H1 (cell line): ENCODE data around the gene RBM20. TPM values are rescaled to one million over a fixed set of nuclear protein-coding genes. Genes with fewer than 3 reads are reported as not detected.

Source experiments
- CTCF ChIA-PET: fragments of 300-600 bp; sonication (Branson Sonifier 250); formaldehyde crosslinking; loops from one replicate; lab custom pipeline; 2021; ENCODE audit not compliant: partially characterized antibody; lab: Charles Lee
- POLR2A ChIA-PET: fragments of 300-600 bp; sonication (Branson Sonifier 250); formaldehyde crosslinking; loops from one replicate; lab custom pipeline; 2021; ENCODE audit warnings: inconsistent platforms; ENCODE audit not compliant: partially characterized antibody; lab: Charles Lee
- DNase-seq, 2 experiments: peaks; one replicate each; pipeline versions ENCODE4 v3.0.0 to v3.0.0-alpha.2; 2010 to 2022; ENCODE audit warnings: low spot score in 2 of 2, low read depth in 1 of 2, mixed read lengths in 1 of 2
- FAIRE-seq: peaks from 2 replicates; lab custom pipeline; 2011; peaks lifted over from hg19 to GRCh38; lab: Jason Lieb, UNC
- H2AFZ ChIP-seq: 2 replicates; pipeline ENCODE4 v1.8.1; 2012; ENCODE audit warnings: low read length, inconsistent platforms
- H2AK5ac ChIP-seq: 2 replicates; pipeline ENCODE4 v1.6.1; 2013; ENCODE audit warnings: low read depth, low read length
- H2BK120ac ChIP-seq: replicated peaks from 2 replicates; pipeline ENCODE3; 2013; ENCODE audit warnings: low read depth, low read length, inconsistent platforms
- H2BK12ac ChIP-seq: 2 replicates; pipeline ENCODE4 v1.6.1; 2013; ENCODE audit warnings: low read depth, low read length
- H2BK15ac ChIP-seq: 2 replicates; pipeline ENCODE4 v1.6.1; 2013; ENCODE audit warnings: low read length
- H2BK20ac ChIP-seq: 2 replicates; pipeline ENCODE4 v1.6.1; 2013; ENCODE audit warnings: low read length
- H2BK5ac ChIP-seq: 2 replicates; pipeline ENCODE4 v1.6.1; 2013; ENCODE audit warnings: low read depth, low read length
- H3K14ac ChIP-seq: 2 replicates; pipeline ENCODE4 v1.6.1; 2013; ENCODE audit warnings: inconsistent platforms; ENCODE audit not compliant: insufficient read length
- H3K18ac ChIP-seq: 2 replicates; pipeline ENCODE4 v1.6.1; 2013; ENCODE audit warnings: low read length; ENCODE audit errors: extremely low read depth
- H3K23ac ChIP-seq: 2 replicates; pipeline ENCODE4 v1.6.1; 2013; ENCODE audit warnings: inconsistent platforms; ENCODE audit not compliant: insufficient read length
- H3K23me2 ChIP-seq: 2 replicates; pipeline ENCODE4 v1.6.1; 2013; ENCODE audit warnings: low read depth, low read length
- H3K27ac ChIP-seq: 2 replicates; pipeline ENCODE4 v1.6.1; 2011; ENCODE audit warnings: low read depth, low read length, inconsistent platforms
- H3K27me3 ChIP-seq, 4 experiments: replicated peaks in 1 of 4; 1 replicate in 1 of 4; 2 replicates in 3 of 4; pipeline versions ENCODE4 v1.6.1 to v1.8.1; 2011 to 2013; ENCODE audit warnings: low read length in 3 of 4, mild to moderate bottlenecking in 3 of 4, inconsistent platforms in 2 of 4, mixed read lengths in 2 of 4, moderate library complexity in 1 of 4; ENCODE audit not compliant: control insufficient read depth in 3 of 4, insufficient read depth in 3 of 4; ENCODE audit errors: extremely low read depth in 1 of 4
- H3K36me3 ChIP-seq, 4 experiments: 2 replicates each; pipeline versions ENCODE4 v1.6.1 to v1.8.1; 2011 to 2013; ENCODE audit warnings: mild to moderate bottlenecking in 4 of 4, low read length in 3 of 4, moderate library complexity in 2 of 4, control low read depth in 1 of 4, inconsistent platforms in 1 of 4; ENCODE audit not compliant: insufficient read depth in 4 of 4, control insufficient read depth in 2 of 4
- H3K4ac ChIP-seq: replicated peaks from 2 replicates; pipeline ENCODE3; 2013; ENCODE audit warnings: low read length, low read depth, mixed read lengths, inconsistent platforms; ENCODE audit not compliant: insufficient read length
- H3K4me1 ChIP-seq, 4 experiments: replicated peaks in 1 of 4; 1 replicate in 1 of 4; 2 replicates in 3 of 4; pipeline versions ENCODE4 v1.6.1 to v1.8.1; 2011 to 2013; ENCODE audit warnings: low read length in 3 of 4, inconsistent platforms in 2 of 4, mixed read lengths in 1 of 4; ENCODE audit not compliant: insufficient read depth in 4 of 4, control insufficient read depth in 3 of 4
- H3K4me2 ChIP-seq, 2 experiments: 2 replicates each; pipeline versions ENCODE4 v1.6.1 to v1.8.1; 2011 to 2013; ENCODE audit warnings: low read depth in 2 of 2, low read length in 2 of 2, control low read depth in 1 of 2, inconsistent platforms in 1 of 2, mild to moderate bottlenecking in 1 of 2; ENCODE audit not compliant: insufficient read depth in 1 of 2
- H3K4me3 ChIP-seq, 4 experiments: fragments of 200-600, 300-600 bp in 1 of 4; sonication (generic), shearing (Covaris generic), sonication (Bioruptor Twin) in 1 of 4; 2 replicates each; pipeline versions ENCODE4 v1.5.1 to v1.8.1; 2011 to 2016; ENCODE audit warnings: low read length in 4 of 4, low read depth in 3 of 4, control low read depth in 2 of 4, inconsistent platforms in 2 of 4, mild to moderate bottlenecking in 2 of 4, mixed read lengths in 1 of 4, moderate library complexity in 1 of 4; ENCODE audit not compliant: insufficient read depth in 2 of 4; ENCODE audit errors: extremely low read depth in 1 of 4
- H3K56ac ChIP-seq: replicated peaks from 2 replicates; pipeline ENCODE3; 2013; ENCODE audit warnings: low read depth, mild to moderate bottlenecking, mixed read lengths, low read length, inconsistent platforms; ENCODE audit not compliant: insufficient read length
- H3K79me1 ChIP-seq: 2 replicates; pipeline ENCODE4 v1.6.1; 2013; ENCODE audit warnings: low read depth, low read length, control low read depth
- H3K79me2 ChIP-seq, 2 experiments: 2 replicates each; pipeline versions ENCODE4 v1.6.1 to v1.8.1; 2012 to 2013; ENCODE audit warnings: low read length in 2 of 2, mild to moderate bottlenecking in 2 of 2, inconsistent platforms in 1 of 2; ENCODE audit not compliant: insufficient read depth in 2 of 2, control insufficient read depth in 1 of 2
- H3K9ac ChIP-seq, 4 experiments: replicated peaks in 1 of 4; 1 replicate in 1 of 4; 2 replicates in 3 of 4; pipeline versions ENCODE4 v1.6.1 to v1.8.1; 2011 to 2013; ENCODE audit warnings: low read depth in 3 of 4, low read length in 3 of 4, control low read depth in 2 of 4, mild to moderate bottlenecking in 2 of 4, moderate library complexity in 2 of 4, inconsistent platforms in 1 of 4; ENCODE audit errors: extremely low read depth in 1 of 4
- H3K9me3 ChIP-seq, 2 experiments: 2 replicates each; pipeline versions ENCODE4 v1.6.1 to v1.8.1; 2012 to 2013; ENCODE audit warnings: mild to moderate bottlenecking in 2 of 2, moderate library complexity in 2 of 2, control low read depth in 1 of 2, inconsistent platforms in 1 of 2, low read depth in 1 of 2, low read length in 1 of 2, mixed read lengths in 1 of 2; ENCODE audit not compliant: insufficient read depth in 2 of 2
- H4K20me1 ChIP-seq, 2 experiments: replicated peaks in 1 of 2; 2 replicates each; pipeline versions ENCODE3 to v1.8.1; 2011 to 2013; ENCODE audit warnings: inconsistent platforms in 2 of 2, low read length in 2 of 2, mild to moderate bottlenecking in 1 of 2; ENCODE audit not compliant: insufficient read depth in 2 of 2, control insufficient read depth in 1 of 2
- H4K5ac ChIP-seq: 2 replicates; pipeline ENCODE4 v1.6.1; 2013; ENCODE audit warnings: low read length, low read depth, mixed read lengths, inconsistent platforms; ENCODE audit not compliant: insufficient read length
- H4K8ac ChIP-seq: 2 replicates; pipeline ENCODE4 v1.8.0; 2013; ENCODE audit warnings: mild to moderate bottlenecking, moderate library complexity, low read length, inconsistent platforms; ENCODE audit not compliant: insufficient read depth; ENCODE audit errors: extremely low read depth
- H4K91ac ChIP-seq: replicated peaks from 2 replicates; pipeline ENCODE3; 2013; ENCODE audit warnings: low read length, mixed read lengths, inconsistent platforms; ENCODE audit not compliant: insufficient read length
- BRCA1 ChIP-seq: IDR thresholded peaks from 2 replicates; pipeline ENCODE4 v1.6.1; 2012; ENCODE audit warnings: low read depth, low read length, improper control_type of control experiment
- WGBS, 2 experiments: shearing (Covaris generic) in 1 of 2; methylation state at CpG; one replicate each; pipeline versions ENCODE4 v1.1.6 to v1.1.7; 2013 to 2015; ENCODE audit warnings: low lambda C conversion rate in 2 of 2, mixed read lengths in 2 of 2, inconsistent platforms in 1 of 2, low coverage in 1 of 2, missing lambda C conversion rate in 1 of 2; ENCODE audit not compliant: insufficient replicate concordance in 2 of 2, insufficient coverage in 1 of 2, insufficient read length in 1 of 2; ENCODE audit errors: extremely low coverage in 1 of 2, missing lambda C conversion rate in 1 of 2; 5-methylcytosine and 5-hydroxymethylcytosine counted together
- polyA plus RNA-seq, 7 experiments: library from polyadenylated mRNA; depleted of rRNA in 3 of 7; stranded (reverse) in 5 of 7; unstranded in 2 of 7; fragments of >200 nt in 5 of 7; fragments of 200-250 nt in 2 of 7; gene quantifications; 1 replicate in 5 of 7; 2 replicates in 1 of 7; 4 replicates in 1 of 7; pipeline versions ENCODE4 v1.2.1 to v1.2.3, GENCODE V29; 2011 to 2013; ENCODE audit warnings: missing spikeins in 2 of 7, mixed read lengths in 2 of 7
- total RNA-seq: library from RNA; stranded (reverse); fragmentation: NEBNext Ultra II Directional; extraction: Animal tissue kit (Norgen Biotek cat#: 25700); gene quantifications from 2 replicates; pipeline ENCODE4 v1.2.1, GENCODE V29; 2021

Gene RBM20
- total and polyA plus RNA-seq, 2 of the 8 experiments (the other 6 are each of a cell fraction or from before 2014, with no cell fraction given): 0.05 to 0.63 TPM

GRCh38 chr10:110815354-110816004, 171.3 kb downstream of the RBM20 start:
- Histone ChIP-seq H3K56ac (no peak overlapping the region), H3K4me2 (no peak overlapping the region), H3K18ac (no peak overlapping the region), H3K27ac (no peak overlapping the region), H3K14ac (no peak overlapping the region), H2BK20ac (no peak overlapping the region), H4K8ac (no peak overlapping the region), H3K79me1 (no peaks in the 10 kb centered on the region), H2BK15ac (no peak overlapping the region), H2AK5ac (no peak overlapping the region), H2BK5ac (no peak overlapping the region), H3K9me3 (no peaks in the 10 kb centered on the region), H4K5ac (no peak overlapping the region), H3K9ac (no peak overlapping the region), H3K36me3 (no peaks in the 10 kb centered on the region), H2BK120ac (no peak overlapping the region), H3K79me2 (no peaks in the 10 kb centered on the region), H3K27me3 (no peaks in the 10 kb centered on the region), H4K20me1 (no peaks in the 10 kb centered on the region), H4K91ac (no peak overlapping the region), H3K23me2 (no peaks in the 10 kb centered on the region; the same call in 1 of the 2 replicates), H3K4me3 (no peak overlapping the region), H3K23ac (no peak overlapping the region), H2AFZ (no peak overlapping the region), H3K4ac (no peak overlapping the region), H3K4me1 (no peaks in the 10 kb centered on the region; a peak in 1 of 7 replicates), H2BK12ac (0 out of 2 replicates have a peak overlapping the region, but pooled peaks have one; percentile 9)
- no peak for TF ChIP-seq BRCA1
- no peak for DNase-seq
- POLR2A ChIA-PET: no interaction called here
- WGBS, 2 experiments: 94% methylated on average over 1 of the region's 1 CpG; no CpG with 5 or more reads in 1 of the 2 experiments
- CTCF ChIA-PET: no interaction called here
- no peak for FAIRE-seq
